GM19023 (cell line): ENCODE measurements around the gene LSM7.

ENCODE experiments used
- ATAC-seq: cut with Tn5 transposase; IDR thresholded peaks from one replicate; pipeline ENCODE4 v1.9.1; 2021; ENCODE audit warnings: mild to moderate bottlenecking, moderate library complexity; ENCODE audit not compliant: unreplicated experiment

The LSM7 gene

GRCh38 chr19:2325281-2326046 is 2.9 kb downstream of the LSM7 start:
- ATAC-seq, result no peak

- ATAC-seq, result no peak
These were observed 4.0 kb downstream of the LSM7 start for GRCh38 chr19:2324220-2324948.

- no peak for ATAC-seq
These were observed 4.7 kb downstream of the LSM7 start for GRCh38 chr19:2323707-2324106.

- no peak for ATAC-seq
These were observed 6.7 kb downstream of the LSM7 start for GRCh38 chr19:2321565-2322283.

- ATAC-seq, result no peak
These were observed 7.4 kb downstream of the LSM7 start for GRCh38 chr19:2320939-2321338.

- ATAC-seq, result no peak
These were observed 8.3 kb downstream of the LSM7 start for GRCh38 chr19:2320049-2320448.

- no peak for ATAC-seq
These were observed 8.8 kb downstream of the LSM7 start for GRCh38 chr19:2319551-2319950.

- no peak for ATAC-seq
These were observed 9.5 kb downstream of the LSM7 start for GRCh38 chr19:2318923-2319322.

GRCh38 chr19:2317756-2318155 is 10.6 kb downstream of the LSM7 start:
- no peak for ATAC-seq

GRCh38 chr19:2317300-2317699 is 11.1 kb downstream of the LSM7 start:
- no peak for ATAC-seq

- no peak for ATAC-seq
These were observed 12.5 kb downstream of the LSM7 start for GRCh38 chr19:2315818-2316353.

GRCh38 chr19:2315121-2315817 is 13.1 kb downstream of the LSM7 start:
- no peak for ATAC-seq

- ATAC-seq, result no peak
These were observed 15.4 kb downstream of the LSM7 start for GRCh38 chr19:2312820-2313501.

- no peak for ATAC-seq
These were observed 17.3 kb downstream of the LSM7 start for GRCh38 chr19:2311093-2311492.

GRCh38 chr19:2309734-2310362 is 18.5 kb downstream of the LSM7 start:
- ATAC-seq, result no peak

GRCh38 chr19:2308114-2308556 is 20.3 kb downstream of the LSM7 start, which contains the start of gene LINGO3:
TSS of gene LINGO3 (minus strand) at chr19:2308154. CDS start at chr19:2291776, 16,378 bp downstream.
- ATAC-seq, result no peak

GRCh38 chr19:2307518-2308012 is 20.8 kb downstream of the LSM7 start:
- ATAC-seq, result no peak

- ATAC-seq, result no peak
These were observed 21.4 kb downstream of the LSM7 start for GRCh38 chr19:2306971-2307370.

GRCh38 chr19:2306281-2306806 is 22.0 kb downstream of the LSM7 start:
- no peak for ATAC-seq
